ENCODE measurements around the gene FLYWCH2.
A peak's percentile ranks its signal among the peaks of the same experiment; 100 is the strongest.
"Not testable (repeated sequence)": the region's sequence is repeated elsewhere in the genome, so short reads cannot be mapped to it uniquely, and the experiment has no call there.

FLYWCH2 gene

DNA sequence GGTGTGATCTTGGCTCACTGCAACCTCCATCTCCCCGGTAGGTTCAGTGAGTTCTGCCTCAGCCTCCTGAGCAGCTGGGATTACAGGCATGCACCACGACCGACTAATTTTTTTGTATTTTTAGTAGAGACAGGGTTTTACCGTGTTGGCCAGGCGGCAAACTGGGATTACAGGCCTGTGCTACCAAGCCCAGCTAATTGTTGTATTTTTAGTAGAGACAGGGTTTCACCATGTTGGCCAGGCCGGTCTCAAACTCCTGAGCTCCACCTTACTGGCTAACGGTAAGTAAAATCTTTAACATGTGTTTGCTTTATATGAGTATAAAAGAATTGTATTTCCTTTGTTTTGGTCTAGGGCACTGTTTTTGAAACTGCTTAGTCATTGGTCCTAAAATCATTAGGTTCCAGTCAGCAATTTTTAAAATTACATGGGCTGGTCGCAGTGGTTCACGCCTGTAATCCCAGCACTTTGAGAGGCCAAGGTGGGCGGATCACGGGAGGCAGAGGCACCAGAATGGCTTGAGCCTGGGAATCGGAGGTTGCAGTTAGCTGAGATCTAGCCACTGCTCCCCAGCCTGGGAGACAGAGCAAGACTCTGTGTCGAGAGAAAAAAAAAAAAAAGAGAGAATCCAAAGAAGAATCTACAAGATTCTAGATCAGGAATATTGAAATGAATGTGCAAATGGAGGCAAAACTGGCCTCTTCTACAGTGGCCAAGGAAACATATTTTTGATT, 32.3 kb downstream of the FLYWCH2 start:
- no peak for DNase-seq

DNA sequence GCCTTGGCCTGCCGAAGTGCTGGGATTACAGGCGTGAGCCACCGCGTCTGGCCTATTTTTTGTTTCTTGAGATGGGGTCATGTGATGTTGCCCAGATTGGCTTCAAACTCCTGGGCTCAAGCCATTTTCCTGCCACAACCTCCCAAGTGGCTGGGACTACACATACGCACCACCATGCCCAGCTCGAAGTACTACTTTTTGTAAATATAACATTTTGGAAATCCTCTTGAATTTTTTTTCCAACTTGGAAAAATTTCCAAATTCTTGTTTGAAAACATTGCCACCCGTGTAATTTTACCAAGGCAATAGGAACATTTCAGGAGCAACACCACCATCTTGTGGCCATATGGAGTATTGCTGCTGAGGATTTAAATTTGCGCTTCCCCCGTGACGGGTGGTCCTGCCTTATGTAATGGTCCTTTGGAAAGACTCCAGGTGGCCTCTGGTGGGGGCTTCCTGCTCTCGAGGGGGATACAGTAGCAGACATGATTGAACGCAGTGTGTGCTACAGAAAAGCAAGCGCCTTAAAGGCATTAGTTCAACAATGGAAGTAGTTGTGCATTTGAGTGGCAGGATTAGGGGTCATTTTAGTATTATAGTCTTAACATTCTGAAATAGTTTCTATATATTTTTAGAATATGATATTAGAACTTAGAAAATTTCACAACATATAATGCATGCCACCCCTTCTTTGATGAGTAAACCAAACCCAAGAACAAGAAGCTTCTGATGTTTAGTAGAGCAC, 36.7 kb downstream of the FLYWCH2 start:
- DNase-seq: peak; percentile 81

DNA sequence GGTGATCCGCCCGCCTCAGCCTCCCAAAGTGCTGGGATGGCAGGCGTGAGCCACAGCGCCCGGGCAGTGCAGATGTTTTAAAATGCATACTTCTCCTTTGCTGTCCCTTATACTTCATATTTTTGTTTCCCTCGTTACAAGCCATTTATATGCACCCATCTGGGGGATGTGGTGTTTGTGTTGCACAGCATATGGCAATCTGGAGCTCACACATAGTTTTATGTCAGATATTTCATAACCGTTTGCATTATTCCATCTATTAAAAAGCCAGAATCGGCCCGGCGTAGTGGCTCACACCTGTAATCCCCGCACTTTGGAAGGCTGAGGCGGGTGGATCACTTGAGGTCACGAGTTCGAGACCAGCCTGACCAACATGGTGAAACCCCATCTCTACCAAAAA, 40.5 kb downstream of the FLYWCH2 start:
- DNase-seq: no peak

DNA sequence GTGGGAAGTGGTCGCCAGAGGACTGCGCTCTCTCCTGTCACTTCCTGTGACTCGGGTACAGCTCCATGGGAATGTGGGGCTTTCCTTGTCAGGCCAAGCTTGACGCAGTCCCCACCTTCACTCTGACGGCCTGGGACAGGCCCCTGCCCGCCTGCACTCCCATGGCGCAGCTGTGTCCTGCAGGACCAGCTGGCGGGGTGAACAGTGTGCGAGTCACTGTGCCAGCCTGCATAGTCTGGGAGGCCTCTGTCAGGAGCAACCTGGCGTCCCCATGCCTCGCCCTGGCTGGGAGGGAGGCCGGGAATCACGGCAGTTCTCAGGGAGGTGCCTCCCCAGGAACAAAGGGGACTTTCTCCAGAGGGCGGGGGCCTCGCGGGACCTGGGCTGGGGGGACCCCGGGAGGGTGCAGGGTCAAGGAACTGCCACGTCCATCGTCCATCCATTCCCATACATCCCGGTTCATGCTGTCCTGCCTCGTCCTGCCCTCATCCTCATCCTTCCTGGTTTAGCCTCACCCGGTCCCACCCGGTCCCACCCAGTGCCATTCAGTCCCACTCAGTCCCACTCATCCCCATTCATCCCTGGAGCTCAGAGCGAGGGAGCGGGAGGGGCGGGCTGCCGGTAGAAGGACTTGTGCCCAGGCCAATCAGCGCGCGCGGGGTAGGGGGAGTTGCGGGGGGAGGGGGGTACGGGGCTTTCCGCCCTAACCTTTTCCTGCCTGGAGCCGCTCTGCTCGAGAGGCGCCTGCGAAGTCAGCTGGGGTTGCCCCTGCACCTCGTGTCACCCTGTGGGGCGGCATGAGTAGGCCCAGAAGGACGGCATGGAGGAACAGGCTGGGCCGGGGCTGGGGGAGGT, 42.1 kb downstream of the FLYWCH2 start:
- no peak for DNase-seq

DNA sequence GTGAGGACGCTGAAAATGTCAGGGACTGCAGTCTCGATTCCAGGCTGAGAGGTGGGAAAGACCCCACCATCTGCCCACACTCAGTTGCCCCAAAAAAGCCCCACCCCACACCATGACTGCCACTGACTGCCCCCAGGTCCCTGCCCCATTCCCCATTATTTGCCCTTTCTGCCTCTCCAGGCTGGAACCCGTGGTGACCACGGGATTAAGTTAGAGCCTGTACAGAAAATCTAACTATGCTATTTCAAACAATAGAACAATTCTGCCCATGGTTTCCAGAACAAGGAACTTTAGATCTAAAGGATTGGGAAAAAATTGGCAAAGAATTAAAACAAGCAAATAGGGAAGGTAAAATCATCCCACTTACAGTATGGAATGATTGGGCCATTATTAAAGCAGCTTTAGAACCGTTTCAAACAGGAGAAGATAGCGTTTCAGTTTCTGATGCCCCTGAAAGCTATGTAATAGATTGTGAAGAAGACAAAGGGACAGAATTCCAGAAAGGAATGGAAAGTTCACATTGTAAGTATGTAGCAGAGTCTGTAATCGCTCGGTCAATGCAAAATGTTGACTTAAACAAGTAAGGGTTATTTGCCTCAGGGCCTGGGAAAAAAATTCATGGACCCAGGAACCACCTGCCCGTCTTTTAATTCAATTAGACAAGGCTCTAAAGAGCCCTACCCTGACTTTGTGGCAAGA, 43.1 kb downstream of the FLYWCH2 start:
- no peak for DNase-seq

DNA sequence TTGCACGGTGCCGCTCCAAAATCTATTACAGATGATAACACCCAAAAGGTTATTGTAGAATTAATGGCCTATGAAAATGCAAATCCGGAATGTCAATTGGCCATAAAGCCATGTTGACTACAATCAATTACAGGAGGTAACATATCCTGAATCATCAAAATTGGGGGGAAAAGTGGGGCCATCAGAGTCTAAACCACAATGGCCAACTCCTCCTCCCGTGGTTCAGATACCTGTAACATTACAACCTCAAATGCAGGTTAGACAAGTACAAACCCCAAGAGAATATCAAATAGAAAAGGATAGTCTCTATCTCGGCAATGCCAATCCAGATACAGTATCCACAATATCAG, 43.6 kb downstream of the FLYWCH2 start:
- DNase-seq: no peak

DNA sequence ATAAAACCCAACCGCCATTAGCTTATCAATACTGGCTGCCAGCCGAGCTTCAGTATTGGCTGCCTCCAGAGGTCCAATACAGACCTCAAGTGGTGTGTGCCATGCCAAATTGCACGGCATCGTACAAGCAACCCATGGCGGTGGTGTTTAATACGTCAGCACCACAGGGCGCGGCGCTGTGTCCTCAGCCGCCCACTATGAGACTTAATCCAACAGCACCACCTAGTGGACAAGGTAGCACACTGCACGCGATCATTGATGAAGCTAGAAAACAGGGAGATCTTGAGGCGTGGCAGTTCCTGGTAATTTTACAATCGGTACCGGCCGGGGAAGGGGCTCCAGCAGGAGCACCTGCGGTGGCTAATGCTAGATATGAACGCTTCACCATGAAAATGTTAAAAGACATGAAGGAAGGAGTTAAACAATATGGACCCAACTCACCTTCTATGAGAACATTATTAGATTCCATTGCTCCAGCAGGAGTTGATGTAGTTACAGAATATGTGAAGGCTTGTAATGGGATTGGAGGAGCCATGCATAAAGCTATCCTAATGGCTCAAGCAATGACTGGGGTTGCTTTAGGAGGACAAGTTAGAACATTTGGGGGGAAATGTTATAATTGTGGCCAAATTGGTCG, 44.1 kb downstream of the FLYWCH2 start:
- DNase-seq: peak; percentile 94

DNA sequence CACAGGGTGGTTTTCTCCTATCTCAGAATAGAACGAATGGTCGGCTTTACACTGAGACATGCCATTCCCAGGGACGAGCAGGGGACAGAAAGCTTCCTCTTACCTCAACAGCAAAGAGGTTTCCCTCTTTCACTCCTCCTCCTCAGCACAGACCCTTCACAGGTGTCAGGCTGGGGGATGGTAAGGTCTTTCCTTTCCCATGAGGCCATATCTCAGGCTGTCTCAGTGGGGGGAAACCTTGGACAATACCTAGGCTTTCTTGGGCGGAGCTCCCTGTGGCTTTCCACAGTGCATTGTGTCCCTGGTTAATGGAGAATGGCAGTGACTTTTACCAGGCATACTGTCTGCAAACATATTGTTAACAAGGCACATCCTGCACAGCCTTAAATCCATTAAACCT, 45.1 kb downstream of the FLYWCH2 start:
- not testable (repeated sequence) for DNase-seq

DNA sequence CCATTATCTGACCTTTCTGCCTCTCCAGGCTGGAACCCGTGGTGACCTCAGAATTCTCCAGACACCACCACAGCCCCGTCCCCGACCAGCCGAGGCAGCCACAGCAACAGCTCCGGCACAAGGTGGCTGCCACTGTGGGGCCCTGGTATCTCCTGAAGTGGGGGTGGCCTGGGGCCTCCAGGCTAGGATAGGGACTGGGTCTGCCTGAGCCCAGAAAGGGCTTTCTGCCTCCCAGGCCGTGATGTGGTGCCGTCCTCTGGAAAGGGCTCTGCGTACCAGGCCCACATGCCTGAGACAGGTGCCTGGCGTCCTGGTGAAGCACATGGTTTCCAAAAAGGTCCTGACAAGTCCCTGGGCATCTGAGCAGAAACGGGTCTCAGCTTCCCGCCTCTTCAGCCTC, 45.8 kb downstream of the FLYWCH2 start:
- DNase-seq: no peak

DNA sequence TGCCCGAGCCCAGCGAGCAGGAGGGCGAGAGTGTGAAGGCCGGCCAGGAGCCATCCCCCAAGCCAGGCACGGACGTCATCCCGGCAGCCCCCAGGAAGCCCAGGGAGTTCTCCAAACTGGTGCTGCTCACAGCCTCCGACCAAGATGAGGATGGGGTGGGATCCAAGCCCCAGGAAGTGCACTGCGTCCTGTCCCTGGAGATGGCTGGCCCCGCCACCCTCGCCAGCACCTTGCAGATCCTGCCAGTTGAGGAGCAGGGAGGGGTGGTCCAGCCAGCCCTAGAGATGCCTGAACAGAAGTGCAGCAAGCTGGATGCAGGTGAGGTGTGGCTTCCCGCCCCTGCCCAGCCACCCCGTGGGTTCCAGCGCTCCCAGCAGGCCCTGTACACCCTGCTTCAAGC, 46.7 kb downstream of the FLYWCH2 start:
- DNase-seq: no peak

DNA sequence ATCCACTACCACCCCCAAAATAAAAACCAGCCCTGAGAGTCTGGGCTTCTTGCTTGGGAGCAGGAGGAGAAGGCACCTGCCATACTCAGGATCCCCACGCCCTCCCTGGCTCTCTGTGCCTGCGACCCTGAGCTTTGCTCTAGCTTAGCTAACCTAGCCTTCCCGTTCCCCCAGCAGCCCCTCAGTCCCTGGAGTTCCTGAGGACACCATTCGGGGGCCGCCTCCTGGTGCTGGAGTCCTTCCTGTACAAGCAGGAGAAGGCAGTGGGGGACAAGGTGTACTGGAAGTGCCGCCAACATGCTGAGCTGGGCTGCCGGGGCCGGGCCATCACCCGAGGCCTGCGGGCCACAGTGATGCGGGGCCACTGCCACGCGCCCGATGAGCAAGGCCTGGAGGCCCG, 47.2 kb downstream of the FLYWCH2 start:
- no peak for DNase-seq

DNA sequence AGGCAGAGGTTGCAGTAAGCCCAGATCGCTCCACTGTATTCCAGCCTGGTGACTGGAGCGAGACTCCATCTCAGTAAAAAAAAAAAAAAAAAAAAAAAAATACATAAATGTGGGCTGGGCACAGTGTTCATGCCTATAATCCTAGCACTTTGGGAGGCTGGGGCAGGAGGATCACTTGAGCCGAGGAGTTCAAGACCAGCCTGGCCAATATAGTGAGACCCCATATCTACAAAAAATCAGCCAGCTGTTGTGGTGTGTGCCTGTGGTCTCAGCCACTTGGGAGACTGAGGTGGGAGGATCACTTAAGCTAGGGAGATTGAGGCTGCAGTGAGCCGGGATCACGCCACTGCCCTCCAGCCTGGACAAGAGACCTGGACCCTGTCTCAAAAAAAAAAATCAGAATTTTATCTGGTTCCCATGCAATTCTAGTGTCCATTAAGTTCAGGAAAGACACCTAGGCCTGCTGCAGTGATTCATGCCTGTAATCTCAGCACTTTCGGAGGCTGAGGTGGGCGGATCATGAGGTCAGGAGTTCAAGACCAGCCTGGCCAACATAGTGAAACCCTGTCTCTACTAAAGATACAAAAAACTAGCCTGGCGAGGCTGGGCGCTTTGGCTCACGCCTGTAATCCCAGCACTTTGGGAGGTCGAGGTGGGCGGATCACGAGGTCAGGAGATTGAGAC, 48.4 kb downstream of the FLYWCH2 start:
- not testable (repeated sequence) for DNase-seq

DNA sequence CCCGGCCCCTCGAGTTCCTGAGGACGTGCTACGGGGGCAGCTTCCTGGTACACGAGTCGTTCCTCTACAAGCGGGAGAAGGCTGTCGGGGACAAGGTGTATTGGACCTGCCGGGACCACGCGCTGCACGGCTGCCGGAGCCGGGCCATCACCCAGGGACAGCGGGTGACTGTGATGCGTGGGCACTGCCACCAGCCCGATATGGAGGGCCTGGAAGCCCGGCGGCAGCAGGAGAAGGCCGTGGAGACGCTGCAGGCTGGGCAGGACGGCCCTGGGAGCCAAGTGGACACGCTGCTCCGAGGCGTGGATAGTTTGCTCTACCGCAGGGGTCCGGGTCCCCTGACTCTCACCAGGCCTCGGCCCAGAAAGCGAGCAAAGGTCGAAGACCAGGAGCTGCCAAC, 50.1 kb downstream of the FLYWCH2 start:
- DNase-seq: no peak

DNA sequence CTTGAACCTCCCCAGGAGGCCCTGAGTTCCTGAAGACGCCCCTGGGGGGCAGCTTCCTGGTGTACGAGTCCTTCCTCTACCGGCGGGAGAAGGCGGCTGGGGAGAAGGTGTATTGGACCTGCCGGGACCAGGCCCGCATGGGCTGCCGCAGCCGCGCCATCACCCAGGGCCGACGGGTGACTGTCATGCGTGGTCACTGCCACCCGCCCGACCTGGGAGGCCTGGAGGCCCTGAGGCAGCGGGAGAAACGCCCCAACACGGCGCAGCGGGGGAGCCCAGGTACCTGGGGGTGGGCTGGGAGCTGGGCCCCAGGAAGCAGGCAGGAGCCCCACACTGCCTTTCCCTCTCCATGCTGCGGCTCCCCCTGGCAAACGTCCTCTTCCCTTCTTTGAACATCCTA, 50.7 kb downstream of the FLYWCH2 start:
- no peak for DNase-seq

DNA sequence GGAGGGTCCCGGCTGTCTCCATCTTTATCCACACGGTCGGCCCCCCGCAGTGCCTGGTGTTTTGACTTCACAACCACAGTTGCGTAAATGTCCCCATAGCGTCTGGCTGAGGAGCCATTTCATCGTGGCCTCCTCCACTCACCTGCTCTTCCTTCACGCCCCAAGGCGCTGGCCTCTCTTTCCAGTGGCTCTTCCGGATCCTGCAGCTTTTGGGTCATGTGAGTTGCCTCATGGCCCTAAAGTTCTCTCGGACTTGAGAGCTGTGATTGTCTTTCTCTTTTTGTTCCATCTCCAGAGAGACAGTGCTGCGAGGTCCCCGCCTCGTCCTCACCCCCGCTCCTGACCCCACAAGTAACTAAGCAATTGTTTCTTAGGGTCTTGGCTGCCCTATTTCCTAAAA, 51.4 kb downstream of the FLYWCH2 start:
- no peak for DNase-seq

DNA sequence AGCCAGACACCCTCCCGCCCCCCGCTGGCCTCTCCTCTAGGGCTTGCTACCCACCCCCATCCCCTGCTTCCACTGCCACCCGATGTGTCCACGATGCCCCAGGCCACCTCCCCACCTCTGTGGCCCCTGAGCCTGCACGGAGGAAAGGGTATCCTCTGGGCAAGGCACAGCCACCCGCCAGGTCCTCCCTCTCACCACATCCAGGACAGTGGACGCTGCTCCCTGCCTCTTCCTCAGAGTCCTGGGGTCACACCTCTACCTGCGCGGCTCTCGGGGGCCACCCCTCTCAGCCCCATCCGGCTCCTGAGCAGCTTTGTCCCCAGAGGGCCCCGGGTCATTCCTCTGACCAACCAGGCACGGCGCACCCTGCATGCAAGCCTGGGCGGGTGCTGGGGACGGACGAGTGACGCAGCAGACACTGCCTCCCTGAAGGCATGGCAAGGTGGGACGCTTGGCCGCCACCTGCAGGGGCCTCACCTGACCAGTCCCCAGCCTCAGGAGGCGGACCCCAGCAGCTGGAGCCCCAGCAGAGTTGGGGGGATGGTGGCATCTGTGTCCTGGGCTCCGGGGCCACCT, 53.5 kb downstream of the FLYWCH2 start:
- no peak for DNase-seq

DNA sequence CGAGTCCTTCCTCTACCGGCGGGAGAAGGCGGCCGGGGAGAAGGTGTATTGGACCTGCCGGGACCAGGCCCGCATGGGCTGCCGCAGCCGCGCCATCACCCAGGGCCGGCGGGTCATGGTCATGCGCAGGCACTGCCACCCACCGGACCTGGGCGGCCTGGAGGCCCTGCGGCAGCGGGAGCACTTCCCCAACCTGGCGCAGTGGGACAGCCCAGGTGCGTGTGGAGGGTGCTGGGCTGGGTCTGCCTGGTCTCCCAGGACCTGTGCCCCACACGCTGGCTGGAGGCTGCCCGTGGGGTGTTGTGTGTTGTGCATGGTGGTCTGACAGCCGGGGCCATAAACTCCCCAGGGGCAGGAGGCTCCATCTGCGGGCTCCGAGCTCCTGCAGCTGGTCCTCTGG, 54.2 kb downstream of the FLYWCH2 start:
- no peak for DNase-seq

DNA sequence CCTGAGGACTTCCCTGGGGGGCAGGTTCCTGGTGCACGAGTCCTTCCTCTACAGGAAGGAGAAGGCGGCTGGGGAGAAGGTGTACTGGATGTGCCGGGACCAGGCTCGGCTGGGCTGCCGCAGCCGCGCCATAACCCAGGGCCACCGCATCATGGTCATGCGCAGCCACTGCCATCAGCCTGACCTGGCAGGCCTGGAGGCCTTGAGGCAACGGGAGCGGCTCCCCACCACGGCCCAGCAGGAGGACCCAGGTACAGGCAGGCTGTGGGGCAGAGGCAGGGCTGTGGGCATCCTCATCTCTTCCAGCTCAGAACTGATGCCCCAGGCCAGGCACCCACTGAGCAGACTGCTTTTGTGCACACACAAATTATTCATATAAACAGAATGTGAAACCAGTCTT, 55.2 kb downstream of the FLYWCH2 start:
- no peak for DNase-seq

DNA sequence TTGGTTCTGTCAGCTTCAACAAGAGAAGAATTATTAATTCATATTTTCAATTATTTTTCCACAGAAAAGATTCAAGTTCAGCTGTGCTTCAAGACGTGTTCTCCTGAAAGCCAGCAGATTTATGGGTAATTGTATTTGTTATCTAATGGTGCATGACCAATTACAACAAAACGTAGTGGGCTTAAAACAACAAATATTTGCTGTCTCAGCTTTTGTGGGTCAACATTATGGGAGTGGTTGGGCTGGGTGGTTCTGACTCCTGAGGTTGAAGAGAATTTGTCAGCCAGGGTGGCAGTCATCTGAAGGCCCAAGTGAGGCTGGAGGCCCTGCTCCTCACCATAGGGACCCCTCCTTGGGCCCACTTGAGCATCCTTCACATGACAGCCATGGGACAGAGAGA, 57.0 kb downstream of the FLYWCH2 start:
- DNase-seq: no peak

DNA sequence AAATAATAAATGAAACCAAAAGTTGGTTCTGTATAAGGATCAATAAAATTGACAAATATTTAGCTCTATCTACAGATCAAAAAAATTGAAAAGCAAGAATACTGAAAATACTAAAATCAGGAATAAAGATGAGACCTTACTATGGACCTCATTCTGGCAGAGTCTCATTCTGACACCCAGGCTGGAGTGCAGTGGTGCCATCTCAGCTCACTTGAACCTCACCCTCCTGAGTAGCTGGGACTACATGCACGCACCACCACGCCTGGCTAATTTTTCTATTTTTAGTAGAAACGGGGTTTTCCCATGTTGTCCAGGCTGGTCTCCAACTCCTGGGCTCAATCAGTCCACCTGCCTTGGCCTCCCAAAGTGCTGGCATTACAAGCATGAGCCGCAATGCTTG, 59.0 kb downstream of the FLYWCH2 start:
- no peak for DNase-seq

DNA sequence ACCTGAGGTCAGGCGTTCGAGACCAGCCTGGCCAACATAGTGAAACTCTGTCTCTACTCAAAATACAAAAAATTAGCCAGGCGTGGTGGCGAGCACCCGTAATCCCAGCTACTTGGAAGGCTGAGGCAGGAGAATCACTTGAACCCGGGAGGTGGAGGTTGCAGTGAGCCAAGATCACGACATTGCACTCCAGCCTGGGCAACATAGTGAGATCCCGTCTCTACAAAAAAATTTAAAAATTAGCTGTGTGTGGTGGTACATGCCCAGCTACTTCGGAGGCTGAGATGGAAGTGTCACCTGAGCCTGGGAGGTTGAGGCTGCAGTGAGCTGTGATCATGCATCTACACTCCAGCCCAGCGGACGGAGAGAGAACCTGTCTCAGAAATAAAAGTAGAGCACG, 60.7 kb downstream of the FLYWCH2 start:
- not testable (repeated sequence) for DNase-seq

DNA sequence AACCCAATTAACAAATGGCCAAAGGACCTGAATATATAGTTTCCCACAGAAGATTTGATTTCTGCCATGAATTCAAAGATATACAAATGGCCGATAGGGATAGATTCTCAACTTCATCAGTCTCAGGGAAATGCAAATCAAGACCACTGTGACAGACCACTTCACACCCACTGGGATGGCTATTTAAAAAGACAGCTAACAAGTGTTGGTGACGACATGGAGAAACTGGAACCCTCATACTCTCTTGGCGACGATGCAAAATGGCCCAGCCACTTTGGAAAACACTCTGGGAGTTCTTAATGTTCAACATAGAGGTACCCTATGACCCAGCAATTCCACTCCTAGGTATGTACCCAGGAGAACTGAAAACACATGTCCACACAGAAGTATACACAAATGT, 63.6 kb downstream of the FLYWCH2 start:
- DNase-seq: no peak
